BLaER1 treated with 17β-estradiol and CSF1 and Interleukin-3, amounts not matched to agents 10 nM and 100 nM (cell line): ENCODE results near the gene FAM229B.

ENCODE experiments used
- H3K27ac ChIP-seq, 11 experiments: shearing (Covaris generic); formaldehyde crosslinking; 2 replicates each; pipeline ENCODE4 v1.8.1; 2022
- H3K27me3 ChIP-seq, 11 experiments: shearing (Covaris generic); formaldehyde crosslinking; 2 replicates each; pipeline ENCODE4 v1.8.1; 2022
- H3K36me3 ChIP-seq, 11 experiments: shearing (Covaris generic); formaldehyde crosslinking; 2 replicates each; pipeline ENCODE4 v1.8.1; 2022
- H3K4me1 ChIP-seq, 10 experiments: shearing (Covaris generic); formaldehyde crosslinking; 2 replicates each; pipeline ENCODE4 v1.8.1; 2022
- H3K4me2 ChIP-seq, 11 experiments: shearing (Covaris generic); formaldehyde crosslinking; 2 replicates each; pipeline ENCODE4 v1.8.1; 2022
- H3K4me3 ChIP-seq, 10 experiments: shearing (Covaris generic); formaldehyde crosslinking; 2 replicates each; pipeline ENCODE4 v1.8.1; 2022
- H3K9ac ChIP-seq, 11 experiments: shearing (Covaris generic); formaldehyde crosslinking; 2 replicates each; pipeline ENCODE4 v1.8.1; 2022
- H3K9me3 ChIP-seq, 11 experiments: shearing (Covaris generic); formaldehyde crosslinking; replicated peaks in 1 of 11; 2 replicates each; pipeline ENCODE4 v1.8.1; 2022
- H4K20me1 ChIP-seq, 11 experiments: shearing (Covaris generic); formaldehyde crosslinking; 2 replicates each; pipeline ENCODE4 v1.8.1; 2022
- Cebpa-rat ChIP-seq, 11 experiments: shearing (Covaris generic); IDR thresholded peaks; 2 replicates each; pipeline ENCODE4 v1.8.1; 2022

Gene FAM229B

DNA sequence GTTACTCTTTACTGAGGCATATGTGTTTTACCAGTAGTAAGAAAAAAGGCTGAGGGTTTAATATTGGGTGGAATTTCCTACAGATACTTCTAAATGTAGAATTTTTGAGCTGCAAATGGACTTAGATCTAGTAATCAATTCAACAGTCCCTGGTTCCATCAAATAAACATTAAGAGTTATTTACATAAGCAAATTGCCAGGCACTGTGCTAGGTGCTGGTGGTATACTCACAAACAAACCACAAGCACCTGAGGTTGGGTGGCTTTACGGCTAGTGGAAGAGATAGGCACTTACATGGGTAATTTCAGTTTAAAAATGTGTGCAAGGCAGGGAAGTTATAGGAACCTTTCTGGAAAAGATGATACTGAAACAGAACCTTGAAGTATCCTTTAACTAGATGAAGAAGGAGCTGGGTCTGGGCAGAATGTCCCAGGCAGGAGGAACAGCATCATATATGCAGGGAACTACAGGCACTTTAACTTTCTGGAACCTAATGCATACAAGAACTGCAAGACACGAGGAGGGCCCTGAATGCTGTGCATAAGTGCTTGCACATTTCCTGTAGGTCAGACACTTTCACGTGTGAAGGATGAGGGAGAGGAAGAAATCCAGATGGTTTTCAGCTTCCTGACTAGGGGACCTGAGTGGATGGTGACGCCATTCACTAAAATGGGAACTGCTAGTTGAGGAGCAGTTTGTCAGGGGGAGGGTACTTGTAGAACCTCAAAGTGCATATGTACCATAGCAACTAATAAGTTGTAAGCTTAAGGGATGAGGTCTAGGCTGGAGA is 29.0 kb upstream of the FAM229B start:
- no peak for TF ChIP-seq Cebpa-rat (IDR thresholded peaks at IDR 0.05)
- H3K9me3 ChIP-seq: no peaks in the 10 kb centered on the region
- H3K36me3 ChIP-seq: no peaks in the 10 kb centered on the region

DNA sequence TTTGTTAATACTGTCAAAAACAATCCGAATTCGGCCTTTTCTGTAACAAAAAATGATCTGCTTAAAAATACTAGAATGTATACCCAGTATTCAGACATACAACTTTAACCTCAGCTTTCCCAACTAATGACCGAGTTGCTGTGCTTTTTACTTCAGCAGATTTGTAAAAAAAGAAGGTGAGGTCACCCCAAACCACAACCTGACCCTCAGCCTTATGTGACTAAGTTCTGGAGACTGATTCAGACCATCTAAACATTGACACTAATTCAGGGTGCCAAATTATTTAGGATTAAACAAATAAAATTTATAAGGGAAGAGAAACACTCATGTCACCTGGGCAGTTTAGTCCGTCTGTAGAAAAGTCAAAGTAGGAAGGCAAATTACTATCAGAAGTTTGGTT is 25.8 kb upstream of the FAM229B start:
- Histone ChIP-seq H3K36me3 (no peaks in the 10 kb centered on the region), H3K4me3 (no peak overlapping the region), H3K9ac (no peak overlapping the region), H3K9me3 (no peaks in the 10 kb centered on the region), H3K27ac (no peak overlapping the region), H3K4me1 (peaks cover 0 to 8% (median 0%) of the 10 kb centered on the region in 10 experiments; a peak in 3 of 20 replicates), H4K20me1 (no peaks in the 10 kb centered on the region), H3K4me2 (no peak overlapping the region), H3K27me3 (no peaks in the 10 kb centered on the region)
- no peak for TF ChIP-seq Cebpa-rat (IDR thresholded peaks at IDR 0.05)

More for the DNA sequence above, 29.0 kb upstream of the FAM229B start:
- Histone ChIP-seq H3K9ac (no peak overlapping the region), H3K27ac (no peak overlapping the region), H4K20me1 (no peaks in the 10 kb centered on the region), H3K27me3 (no peaks in the 10 kb centered on the region), H3K4me3 (no peak overlapping the region), H3K4me2 (peak overlapping the region in 3 of 11 experiments; percentile 21 to 43 (median 22); a peak in 4 of 22 replicates), H3K4me1 (peaks cover 0 to 8% (median 0%) of the 10 kb centered on the region in 10 experiments; a peak in 3 of 20 replicates)

DNA sequence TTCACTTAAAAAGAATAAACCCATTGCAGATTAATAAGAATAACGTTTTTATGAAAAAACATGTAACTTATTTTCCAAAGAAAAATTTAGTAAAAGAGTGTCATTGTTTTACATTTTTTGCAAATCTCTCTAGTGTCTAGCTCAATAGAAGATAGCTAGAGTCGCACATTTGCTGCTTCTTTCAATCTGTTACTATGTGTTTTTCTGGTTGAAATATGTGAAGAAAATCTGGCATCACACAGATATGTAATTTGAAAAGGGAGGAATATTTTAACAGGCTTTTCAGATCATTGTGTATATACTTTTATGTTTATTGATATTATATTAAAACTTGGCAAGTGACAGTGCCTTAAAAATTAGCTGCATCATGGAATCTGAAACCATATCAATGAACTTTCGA is 24.4 kb upstream of the FAM229B start:
- no peak for TF ChIP-seq Cebpa-rat (IDR thresholded peaks at IDR 0.05)
- no peaks in the 10 kb centered on the region for H3K27me3 ChIP-seq
- no peak overlapping the region for H3K4me3 ChIP-seq
- no peaks in the 10 kb centered on the region for H3K9me3 ChIP-seq
- H3K9ac ChIP-seq: no peak overlapping the region
- no peaks in the 10 kb centered on the region for H3K36me3 ChIP-seq
- H4K20me1 ChIP-seq: no peaks in the 10 kb centered on the region
- no peak overlapping the region for H3K4me2 ChIP-seq
- peaks cover 0 to 8% (median 0%) of the 10 kb centered on the region in 10 experiments; a peak in 3 of 20 replicates for H3K4me1 ChIP-seq
- H3K27ac ChIP-seq: no peak overlapping the region

DNA sequence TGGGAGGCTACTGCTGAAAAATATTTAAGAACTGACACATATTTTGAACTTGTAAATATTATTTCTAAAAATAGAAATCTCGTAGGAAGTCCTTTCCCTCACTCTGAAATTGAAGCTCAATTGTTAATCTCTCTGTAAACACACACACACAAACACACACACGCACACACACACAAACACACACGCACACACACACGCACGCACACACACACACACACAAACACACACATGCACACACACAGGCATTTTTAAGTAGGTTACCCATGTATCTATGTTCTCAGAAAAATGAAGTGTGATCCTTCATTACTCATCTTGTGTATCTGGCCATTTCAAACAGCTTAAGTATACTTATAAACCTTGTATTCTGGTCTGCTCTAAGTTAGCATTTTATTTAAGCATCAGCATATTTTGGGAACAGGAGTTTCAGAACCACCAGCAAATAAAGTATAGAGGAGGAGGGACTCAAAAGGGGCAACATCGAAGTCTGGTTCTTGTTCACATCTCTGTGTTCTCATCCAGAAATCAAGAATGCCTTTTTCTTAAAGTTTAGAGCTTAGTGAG is 21.9 kb upstream of the FAM229B start:
- Histone ChIP-seq H3K4me3 (no peak overlapping the region), H3K4me2 (no peak overlapping the region), H3K9me3 (no peaks in the 10 kb centered on the region), H3K4me1 (no peaks in the 10 kb centered on the region), H3K27me3 (no peaks in the 10 kb centered on the region), H4K20me1 (no peaks in the 10 kb centered on the region), H3K9ac (no peak overlapping the region), H3K36me3 (peaks cover 0 to 15% (median 6%) of the 10 kb centered on the region in 11 experiments; a peak in 11 of 22 replicates), H3K27ac (no peak overlapping the region)
- TF ChIP-seq Cebpa-rat (IDR thresholded peaks at IDR 0.05): no peak

DNA sequence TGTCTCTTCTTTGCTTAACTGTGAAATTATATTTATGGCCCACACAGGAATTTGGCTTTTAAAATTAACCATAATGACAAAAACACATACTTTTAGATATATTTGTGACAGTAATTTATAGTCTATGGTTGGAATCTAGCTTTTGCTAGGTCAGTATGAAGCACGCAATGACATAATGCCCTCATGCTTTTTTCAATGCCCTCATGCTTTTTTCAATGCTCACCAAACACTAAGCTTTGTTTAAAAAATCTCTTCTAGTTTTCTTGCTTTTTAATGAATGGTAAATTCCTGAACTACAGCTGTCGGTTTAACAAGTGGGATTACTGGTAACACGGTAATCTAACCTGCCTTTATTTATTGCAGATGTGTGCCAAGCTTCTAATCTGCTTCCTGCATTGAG is 20.8 kb upstream of the FAM229B start:
- Histone ChIP-seq H3K27me3 (no peaks in the 10 kb centered on the region), H3K4me2 (no peak overlapping the region), H3K27ac (no peak overlapping the region), H3K4me1 (no peaks in the 10 kb centered on the region), H3K4me3 (no peak overlapping the region), H3K9me3 (no peaks in the 10 kb centered on the region), H3K36me3 (peaks cover 4 to 25% (median 11%) of the 10 kb centered on the region in 11 experiments; a peak in 18 of 22 replicates), H3K9ac (no peak overlapping the region), H4K20me1 (no peaks in the 10 kb centered on the region)
- TF ChIP-seq Cebpa-rat (IDR thresholded peaks at IDR 0.05): no peak

DNA sequence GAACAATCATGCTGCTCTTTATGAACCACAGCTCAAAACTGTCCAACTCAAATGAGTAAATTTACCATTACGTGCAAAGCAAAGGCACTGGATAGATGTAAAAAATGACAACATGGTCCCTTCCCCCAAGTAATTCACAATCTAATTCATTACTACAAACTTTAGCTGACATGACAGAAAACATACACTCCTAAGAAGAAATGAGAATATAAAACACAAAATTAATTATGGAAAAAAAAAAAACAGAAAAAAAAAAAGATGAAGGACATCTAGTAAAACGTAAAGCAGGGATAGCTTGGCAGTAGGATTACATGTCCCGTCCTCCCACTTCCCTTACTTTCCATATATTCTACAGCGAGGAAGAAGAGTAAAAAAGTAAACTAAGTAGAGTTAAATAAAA is 5.8 kb upstream of the FAM229B start:
- Histone ChIP-seq H4K20me1 (no peaks in the 10 kb centered on the region), H3K36me3 (peaks cover 7 to 71% (median 38%) of the 10 kb centered on the region in 11 experiments; a peak in 19 of 22 replicates), H3K4me2 (no peak overlapping the region), H3K27ac (no peak overlapping the region), H3K9ac (no peak overlapping the region), H3K27me3 (no peaks in the 10 kb centered on the region), H3K4me1 (peaks cover 0 to 12% (median 6%) of the 10 kb centered on the region in 10 experiments; a peak in 13 of 20 replicates), H3K9me3 (no peaks in the 10 kb centered on the region), H3K4me3 (no peak overlapping the region)
- no peak for TF ChIP-seq Cebpa-rat (IDR thresholded peaks at IDR 0.05)

DNA sequence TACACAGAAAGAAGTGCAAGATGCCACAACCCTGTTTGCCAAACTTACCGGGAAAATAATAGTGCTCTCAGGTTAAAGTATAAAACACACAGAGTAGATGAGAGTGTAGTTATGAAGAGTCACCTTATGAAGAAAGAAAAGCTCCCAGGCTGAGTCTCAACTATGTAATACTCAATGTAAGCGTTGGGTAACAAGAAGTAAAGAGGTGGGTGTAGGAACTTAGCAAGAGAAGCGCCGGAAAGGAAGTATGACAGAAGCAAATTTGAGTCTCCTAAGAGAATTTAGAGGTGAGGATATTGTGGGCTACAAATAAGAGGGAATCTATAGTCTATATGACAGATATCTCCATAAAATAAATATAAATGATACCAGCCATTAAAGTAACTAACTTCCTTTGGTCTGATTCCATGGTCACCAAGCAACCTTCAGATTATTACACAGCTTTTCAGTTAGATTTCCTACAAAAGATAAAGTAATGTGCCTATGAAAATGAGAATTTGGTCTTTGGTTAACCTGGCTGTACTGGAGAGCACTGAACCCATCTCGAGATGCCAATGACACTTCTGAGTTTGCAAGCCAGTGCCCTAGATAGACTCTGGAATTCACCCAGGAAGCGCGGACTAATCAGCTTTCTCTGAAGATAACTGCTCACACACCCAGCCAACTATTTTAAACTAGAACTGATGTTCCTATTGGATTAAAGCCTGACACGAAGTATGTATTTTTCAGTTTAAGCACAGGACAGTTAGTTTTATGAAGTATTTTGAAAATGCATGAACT is 1.9 kb upstream of the FAM229B start:
- no peaks in the 10 kb centered on the region for H3K27me3 ChIP-seq
- peak overlapping the region in 1 of 11 experiments; percentile 12; a peak in 2 of 22 replicates for H3K4me2 ChIP-seq
- no peak for TF ChIP-seq Cebpa-rat (IDR thresholded peaks at IDR 0.05)
- H3K9me3 ChIP-seq: no peaks in the 10 kb centered on the region
- H3K4me3 ChIP-seq: no peak overlapping the region
- H3K36me3 ChIP-seq: peaks cover 3 to 37% (median 20%) of the 10 kb centered on the region in 11 experiments; a peak in 11 of 22 replicates
- no peak overlapping the region for H3K27ac ChIP-seq
- H3K4me1 ChIP-seq: peaks cover 5 to 17% (median 13%) of the 10 kb centered on the region in 10 experiments; a peak in 19 of 20 replicates
- no peak overlapping the region for H3K9ac ChIP-seq
- H4K20me1 ChIP-seq: no peaks in the 10 kb centered on the region

DNA sequence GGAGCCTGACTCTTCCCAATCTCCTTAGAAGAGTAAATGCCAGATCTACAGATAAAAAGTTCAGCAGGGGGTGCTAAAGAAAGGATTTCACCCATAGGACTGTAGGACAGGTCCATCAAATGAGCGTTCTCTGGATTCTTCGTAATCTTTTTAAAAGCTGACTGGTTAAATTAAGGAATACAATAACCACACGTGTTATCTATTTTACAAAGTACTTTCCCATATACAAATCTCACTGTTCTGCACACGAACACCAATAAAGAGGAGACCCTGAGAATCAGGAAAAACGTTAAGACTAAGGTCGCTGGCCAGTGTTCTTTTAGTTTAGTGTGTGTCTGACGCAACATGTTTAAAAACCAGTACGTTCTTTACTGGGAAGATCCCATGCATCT is 651 bp upstream of the FAM229B start:
- Histone ChIP-seq H3K9me3 (no peaks in the 10 kb centered on the region), H3K36me3 (peaks cover 0 to 30% (median 14%) of the 10 kb centered on the region in 11 experiments; a peak in 8 of 22 replicates), H3K4me2 (peak overlapping the region; percentile 43 to 89 (median 67)), H3K27me3 (no peaks in the 10 kb centered on the region), H3K4me1 (peaks cover 5 to 17% (median 13%) of the 10 kb centered on the region in 10 experiments; a peak in 19 of 20 replicates), H4K20me1 (no peaks in the 10 kb centered on the region), H3K9ac (peak overlapping the region; percentile 72 to 88 (median 83)), H3K4me3 (peak overlapping the region; percentile 74 to 91 (median 83)), H3K27ac (peak overlapping the region; percentile 57 to 79 (median 74); a peak in 21 of 22 replicates)
- no peak for TF ChIP-seq Cebpa-rat (IDR thresholded peaks at IDR 0.05)

DNA sequence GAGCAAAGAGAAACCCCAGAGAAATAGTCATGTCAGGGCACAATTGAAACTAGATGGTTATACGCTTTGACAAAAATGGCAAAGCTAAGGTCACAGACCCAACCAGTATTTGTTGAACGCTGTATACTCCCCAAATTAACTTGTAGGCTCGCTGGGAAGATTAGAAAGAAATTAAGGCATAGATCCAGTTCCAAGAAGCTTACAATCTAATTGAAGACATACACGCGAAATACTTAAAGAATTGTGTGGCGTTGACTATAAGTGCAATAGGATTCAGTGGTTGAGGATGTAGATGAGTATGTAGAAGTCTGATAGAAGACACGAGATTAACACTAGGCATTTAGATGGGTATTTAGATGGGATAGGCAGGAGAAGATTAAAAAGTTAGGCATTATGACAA is 525 bp downstream of the FAM229B start:
- no peaks in the 10 kb centered on the region for H4K20me1 ChIP-seq
- H3K4me3 ChIP-seq: peak overlapping the region; percentile 74 to 91 (median 83)
- no peaks in the 10 kb centered on the region for H3K27me3 ChIP-seq
- no peak for TF ChIP-seq Cebpa-rat (IDR thresholded peaks at IDR 0.05)
- peak overlapping the region; percentile 72 to 88 (median 83) for H3K9ac ChIP-seq
- H3K9me3 ChIP-seq: no peaks in the 10 kb centered on the region
- peak overlapping the region; percentile 65 to 93 (median 85) for H3K4me2 ChIP-seq
- peaks cover 0 to 24% (median 14%) of the 10 kb centered on the region in 11 experiments; a peak in 8 of 22 replicates for H3K36me3 ChIP-seq
- peak overlapping the region in 8 of 11 experiments; percentile 62 to 79 (median 74); a peak in 12 of 22 replicates for H3K27ac ChIP-seq
- peaks cover 5 to 17% (median 13%) of the 10 kb centered on the region in 10 experiments; a peak in 19 of 20 replicates for H3K4me1 ChIP-seq
